IMR-90 (cell line): ENCODE data around the gene ANK3.

ENCODE experiments used
- BHLHE40 ChIP-seq: fragments of 150-350 bp; IDR thresholded peaks from 2 replicates; pipeline ENCODE4 v1.6.1; 2016; ENCODE audit warnings: mild to moderate bottlenecking, low read depth, low read length
- CEBPB ChIP-seq: IDR thresholded peaks from 2 replicates; pipeline ENCODE4 v1.6.1; 2012; ENCODE audit warnings: low read depth, low read length, improper control_type of control experiment
- CHD1 ChIP-seq: IDR thresholded peaks from 2 replicates; pipeline ENCODE4 v1.6.1; 2012; ENCODE audit warnings: low read depth, low read length, improper control_type of control experiment
- CTCF ChIP-seq: conservative IDR thresholded peaks from 2 replicates; pipeline ENCODE4 v1.5.1; 2012; ENCODE audit warnings: mild to moderate bottlenecking, low read depth, low read length, improper control_type of control experiment
- ELK1 ChIP-seq: fragments of 150-350 bp; IDR thresholded peaks from 2 replicates; pipeline ENCODE4 v1.6.1; 2016; ENCODE audit warnings: low read depth, mild to moderate bottlenecking, low read length, moderate library complexity, borderline replicate concordance
- MAFK ChIP-seq: IDR thresholded peaks from 2 replicates; pipeline ENCODE4 v1.6.1; 2012; ENCODE audit warnings: low read depth, low read length, improper control_type of control experiment
- MAZ ChIP-seq: IDR thresholded peaks from 2 replicates; pipeline ENCODE4 v1.6.1; 2012; ENCODE audit warnings: low read depth, mild to moderate bottlenecking, low read length, improper control_type of control experiment, moderate library complexity, borderline replicate concordance
- MXI1 ChIP-seq: IDR thresholded peaks from 2 replicates; pipeline ENCODE4 v1.6.1; 2012; ENCODE audit warnings: low read depth, mild to moderate bottlenecking, low read length, moderate library complexity, borderline replicate concordance
- POLR2A ChIP-seq: IDR thresholded peaks from 2 replicates; pipeline ENCODE4 v1.6.1; 2012; ENCODE audit warnings: mild to moderate bottlenecking, low read depth, low read length
- RAD21 ChIP-seq: IDR thresholded peaks from 2 replicates; pipeline ENCODE4 v1.6.1; 2012; ENCODE audit warnings: low read length, improper control_type of control experiment
- RFX5 ChIP-seq: IDR thresholded peaks from 2 replicates; pipeline ENCODE4 v1.8.0; 2012; ENCODE audit warnings: low read depth, mild to moderate bottlenecking, low read length, moderate library complexity
- USF2 ChIP-seq: fragments of 150-350 bp; IDR thresholded peaks from 2 replicates; pipeline ENCODE4 v1.6.1; 2017; ENCODE audit warnings: mild to moderate bottlenecking, antibody characterized with exemption, low read length, low read depth

- TF ChIP-seq CTCF (no peak), POLR2A (no peak), CEBPB (no peak), MAZ (no peak), CHD1 (no peak), MXI1 (no peak), RAD21 (no peak), BHLHE40 (no peak), ELK1 (no peak), RFX5 (no peak), USF2 (no peak), MAFK (no peak)
Measured at GRCh38 chr10:60375293-60376004, 14.2 kb downstream of the ANK3 start.
